Measurements from ENCODE around the gene ZDHHC22. TPM values are rescaled to one million over a fixed set of nuclear protein-coding genes. Genes with fewer than 3 reads are reported as not detected.

The ZDHHC22 gene
- total and polyA plus RNA-seq, 7 donors = 0.01 to 0.04 TPM; not detected in 5

- 6 to 10% (median 6%) methylated on average over 22 of the region's 22 CpGs for WGBS, 3 donors
Measured at GRCh38 chr14:77133720-77134338, 7.8 kb downstream of the ZDHHC22 start.

GRCh38 chr14:77131871-77132486 is 9.6 kb downstream of the ZDHHC22 start:
- TF ChIP-seq CTCF (IDR thresholded peaks at IDR 0.05) = no peak

More at GRCh38 chr14:77133720-77134338, 7.8 kb downstream of the ZDHHC22 start:
- peaks cover 0 to 43% (median 10%) of the 10 kb centered on the region in 3 donors for H3K27me3 ChIP-seq (ENCODE audit: insufficient read depth in 3 of 3, low read length in 2 of 3)
- no peaks in the 10 kb centered on the region for H3K9me3 ChIP-seq
- H3K4me1 ChIP-seq = no peaks in the 10 kb centered on the region
- DNase-seq (peak; percentile 44 to 64), ATAC-seq (peak; percentile 56 to 87 (median 73))
- no peak for TF ChIP-seq CTCF (IDR thresholded peaks at IDR 0.05)
- H3K36me3 ChIP-seq (ENCODE audit: insufficient read depth in 1 of 2, low read depth in 1 of 2) = no peaks in the 10 kb centered on the region
- H3K27ac ChIP-seq = no peak overlapping the region
- intact Hi-C loops (cut with DNase I) = no loop called here
- H3K4me3 ChIP-seq = no peak overlapping the region

GRCh38 chr14:77131206-77131605 is 10.4 kb downstream of the ZDHHC22 start:
- peaks cover 0 to 18% (median 0%) of the 10 kb centered on the region in 3 donors for H3K27me3 ChIP-seq (ENCODE audit: insufficient read depth in 3 of 3, low read length in 2 of 3)
- WGBS, 3 donors = 53 to 60% (median 57%) methylated on average over 2 of the region's 2 CpGs
- TF ChIP-seq CTCF (IDR thresholded peaks at IDR 0.05) = no peak

More at GRCh38 chr14:77131871-77132486, 9.6 kb downstream of the ZDHHC22 start:
- DNase-seq (no peak), ATAC-seq (no peak)
- H3K36me3 ChIP-seq (ENCODE audit: insufficient read depth in 1 of 2, low read depth in 1 of 2) = no peaks in the 10 kb centered on the region
- no peaks in the 10 kb centered on the region for H3K4me1 ChIP-seq
- WGBS, 3 donors = 82 to 97% (median 95%) methylated on average over 5 of the region's 5 CpGs
- no peaks in the 10 kb centered on the region for H3K9me3 ChIP-seq
- intact Hi-C loops (cut with DNase I) = no loop called here
- H3K4me3 ChIP-seq = no peak overlapping the region
- H3K27ac ChIP-seq = no peak overlapping the region
- peaks cover 0 to 26% (median 0%) of the 10 kb centered on the region in 3 donors for H3K27me3 ChIP-seq (ENCODE audit: insufficient read depth in 3 of 3, low read length in 2 of 3)

GRCh38 chr14:77130386-77130785 is 11.2 kb downstream of the ZDHHC22 start:
- intact Hi-C loops (cut with DNase I) = no loop called here
- DNase-seq (no peak), ATAC-seq (no peak)
- Histone ChIP-seq H3K4me1 (no peaks in the 10 kb centered on the region), H3K27ac (no peak overlapping the region), H3K36me3 (ENCODE audit: insufficient read depth in 1 of 2, low read depth in 1 of 2) (no peaks in the 10 kb centered on the region), H3K27me3 (ENCODE audit: insufficient read depth in 3 of 3, low read length in 2 of 3) (peaks cover 0 to 14% (median 0%) of the 10 kb centered on the region in 3 donors), H3K9me3 (no peaks in the 10 kb centered on the region), H3K4me3 (no peak overlapping the region)
- TF ChIP-seq CTCF (IDR thresholded peaks at IDR 0.05) = no peak
- 56 to 67% (median 63%) methylated on average over 3 of the region's 3 CpGs for WGBS, 3 donors

More at GRCh38 chr14:77131206-77131605, 10.4 kb downstream of the ZDHHC22 start:
- Histone ChIP-seq H3K9me3 (no peaks in the 10 kb centered on the region), H3K36me3 (ENCODE audit: insufficient read depth in 1 of 2, low read depth in 1 of 2) (no peaks in the 10 kb centered on the region), H3K4me1 (no peaks in the 10 kb centered on the region), H3K27ac (no peak overlapping the region), H3K4me3 (no peak overlapping the region)
- DNase-seq = no peak
- ATAC-seq = no peak
- intact Hi-C loops (cut with DNase I) = no loop called here

Measured in psoas muscle (tissue), 8 donors.